ENCODE results near the gene FOXA2. TPM values are rescaled to one million over a fixed set of nuclear protein-coding genes. Genes with fewer than 3 reads are reported as not detected.

Gene FOXA2
- total RNA-seq, 1 experiment from 2014 or later, result 14.4 TPM

- H3K9ac ChIP-seq (ENCODE audit: low read length), result no peak overlapping the region
- peaks cover 15% of the 10 kb centered on the region for H3K4me1 ChIP-seq (ENCODE audit: insufficient read depth, low read length)
- intact Hi-C loops (cut with micrococcal nuclease), result no loop called here
- TF ChIP-seq EZH2 (IDR thresholded peaks at IDR 0.05; ENCODE audit: low read length, unreplicated experiment), result no peak
- TF ChIP-seq EZH2phosphoT487 (IDR thresholded peaks at IDR 0.05; ENCODE audit: borderline replicate concordance, low read length), result no peak
- no peak for TF ChIP-seq CTCF (conservative IDR thresholded peaks at IDR 0.05; ENCODE audit: low read depth, low read length)
- H3K27me3 ChIP-seq (ENCODE audit: low read length), result no peaks in the 10 kb centered on the region
- no TSS peak for BruUV-seq (replicated peaks)
- ChIA-PET CTCF (no interaction called here), POLR2A (ENCODE audit: unreplicated experiment) (no interaction called here)
- no peaks in the 10 kb centered on the region for H3F3A ChIP-seq (ENCODE audit: low read length, unreplicated experiment)
- no peak overlapping the region for H3K4me3 ChIP-seq (ENCODE audit: low read length)
- H3K9me2 ChIP-seq (replicated peaks; ENCODE audit: low read length), result no peaks in the 10 kb centered on the region
- H2AFZ ChIP-seq (ENCODE audit: low read length), result no peak overlapping the region
- ATAC-seq (no peak), DNase-seq (no peak)
- no peak overlapping the region for H3K4me2 ChIP-seq (ENCODE audit: low read length)
- peaks cover 9% of the 10 kb centered on the region; the same call in 1 of the 2 replicates for H3K79me2 ChIP-seq (ENCODE audit: low read length)
- no peaks in the 10 kb centered on the region for H4K20me1 ChIP-seq (ENCODE audit: low read length)
- no peaks in the 10 kb centered on the region for H3K36me3 ChIP-seq (ENCODE audit: low read depth, low read length)
- no peak overlapping the region for H3K27ac ChIP-seq (ENCODE audit: low read length)
- no peaks in the 10 kb centered on the region for H3K9me3 ChIP-seq (ENCODE audit: low read length)
Measured at GRCh38 chr20:22572491-22572890, 11.9 kb downstream of the FOXA2 start.

GRCh38 chr20:22572023-22572422 lies 12.3 kb downstream of the FOXA2 start:
- no peaks in the 10 kb centered on the region for H3F3A ChIP-seq (ENCODE audit: low read length, unreplicated experiment)
- CTCF ChIA-PET, result no interaction called here
- peaks cover 4% of the 10 kb centered on the region; the same call in 1 of the 2 replicates for H3K79me2 ChIP-seq (ENCODE audit: low read length)
- no peaks in the 10 kb centered on the region for H3K9me2 ChIP-seq (replicated peaks; ENCODE audit: low read length)
- H3K9me3 ChIP-seq (ENCODE audit: low read length), result no peaks in the 10 kb centered on the region
- peaks cover 15% of the 10 kb centered on the region for H3K4me1 ChIP-seq (ENCODE audit: insufficient read depth, low read length)
- no peak overlapping the region for H3K27ac ChIP-seq (ENCODE audit: low read length)
- POLR2A ChIA-PET (ENCODE audit: unreplicated experiment), result no interaction called here
- H3K4me2 ChIP-seq (ENCODE audit: low read length), result no peak overlapping the region
- no peaks in the 10 kb centered on the region for H3K36me3 ChIP-seq (ENCODE audit: low read depth, low read length)
- H3K9ac ChIP-seq (ENCODE audit: low read length), result no peak overlapping the region
- H2AFZ ChIP-seq (ENCODE audit: low read length), result no peak overlapping the region
- H3K4me3 ChIP-seq (ENCODE audit: low read length), result no peak overlapping the region
- TF ChIP-seq EZH2 (IDR thresholded peaks at IDR 0.05; ENCODE audit: low read length, unreplicated experiment) (no peak), EZH2phosphoT487 (IDR thresholded peaks at IDR 0.05; ENCODE audit: borderline replicate concordance, low read length) (no peak), CTCF (conservative IDR thresholded peaks at IDR 0.05; ENCODE audit: low read depth, low read length) (no peak)
- H4K20me1 ChIP-seq (ENCODE audit: low read length), result no peaks in the 10 kb centered on the region
- H3K27me3 ChIP-seq (ENCODE audit: low read length), result peaks cover 3% of the 10 kb centered on the region; the same call in 1 of the 2 replicates
- ATAC-seq (no peak), DNase-seq (no peak)
- intact Hi-C loops (cut with micrococcal nuclease), result no loop called here
- no TSS peak for BruUV-seq (replicated peaks)

- Histone ChIP-seq H3K9me3 (ENCODE audit: low read length) (no peaks in the 10 kb centered on the region), H4K20me1 (ENCODE audit: low read length) (no peaks in the 10 kb centered on the region), H3K4me2 (ENCODE audit: low read length) (no peak overlapping the region), H3K36me3 (ENCODE audit: low read depth, low read length) (no peaks in the 10 kb centered on the region), H3K27ac (ENCODE audit: low read length) (no peak overlapping the region), H3K9ac (ENCODE audit: low read length) (no peak overlapping the region), H3K4me3 (ENCODE audit: low read length) (no peak overlapping the region), H3K27me3 (ENCODE audit: low read length) (peaks cover 8% of the 10 kb centered on the region; the same call in 1 of the 2 replicates), H3K9me2 (replicated peaks; ENCODE audit: low read length) (no peaks in the 10 kb centered on the region), H3K79me2 (ENCODE audit: low read length) (no peaks in the 10 kb centered on the region), H2AFZ (ENCODE audit: low read length) (no peak overlapping the region), H3K4me1 (ENCODE audit: insufficient read depth, low read length) (no peaks in the 10 kb centered on the region), H3F3A (ENCODE audit: low read length, unreplicated experiment) (no peaks in the 10 kb centered on the region)
- ATAC-seq, result no peak
- POLR2A ChIA-PET (ENCODE audit: unreplicated experiment), result no interaction called here
- BruUV-seq (replicated peaks), result no TSS peak
- TF ChIP-seq EZH2 (IDR thresholded peaks at IDR 0.05; ENCODE audit: low read length, unreplicated experiment) (no peak), CTCF (conservative IDR thresholded peaks at IDR 0.05; ENCODE audit: low read depth, low read length) (no peak), EZH2phosphoT487 (IDR thresholded peaks at IDR 0.05; ENCODE audit: borderline replicate concordance, low read length) (no peak)
- no peak for DNase-seq
- intact Hi-C loops (cut with micrococcal nuclease), result no loop called here
- CTCF ChIA-PET, result no interaction called here
Measured at GRCh38 chr20:22569353-22569752, 15.0 kb downstream of the FOXA2 start.

Measured in PC-3 (cell line).